Ramos (cell line): Measurements from ENCODE around the gene PLBD2.

Experiments
- in situ Hi-C: fragments of 300-500 bp; cut with MboI; formaldehyde crosslinking; loops from one replicate; pipeline ENCODE4 v1.14.3; 2022; ENCODE audit warnings: low sequenced_read_pairs; ENCODE audit not compliant: unreplicated experiment

Gene PLBD2, protein sequence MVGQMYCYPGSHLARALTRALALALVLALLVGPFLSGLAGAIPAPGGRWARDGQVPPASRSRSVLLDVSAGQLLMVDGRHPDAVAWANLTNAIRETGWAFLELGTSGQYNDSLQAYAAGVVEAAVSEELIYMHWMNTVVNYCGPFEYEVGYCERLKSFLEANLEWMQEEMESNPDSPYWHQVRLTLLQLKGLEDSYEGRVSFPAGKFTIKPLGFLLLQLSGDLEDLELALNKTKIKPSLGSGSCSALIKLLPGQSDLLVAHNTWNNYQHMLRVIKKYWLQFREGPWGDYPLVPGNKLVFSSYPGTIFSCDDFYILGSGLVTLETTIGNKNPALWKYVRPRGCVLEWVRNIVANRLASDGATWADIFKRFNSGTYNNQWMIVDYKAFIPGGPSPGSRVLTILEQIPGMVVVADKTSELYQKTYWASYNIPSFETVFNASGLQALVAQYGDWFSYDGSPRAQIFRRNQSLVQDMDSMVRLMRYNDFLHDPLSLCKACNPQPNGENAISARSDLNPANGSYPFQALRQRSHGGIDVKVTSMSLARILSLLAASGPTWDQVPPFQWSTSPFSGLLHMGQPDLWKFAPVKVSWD

DNA sequence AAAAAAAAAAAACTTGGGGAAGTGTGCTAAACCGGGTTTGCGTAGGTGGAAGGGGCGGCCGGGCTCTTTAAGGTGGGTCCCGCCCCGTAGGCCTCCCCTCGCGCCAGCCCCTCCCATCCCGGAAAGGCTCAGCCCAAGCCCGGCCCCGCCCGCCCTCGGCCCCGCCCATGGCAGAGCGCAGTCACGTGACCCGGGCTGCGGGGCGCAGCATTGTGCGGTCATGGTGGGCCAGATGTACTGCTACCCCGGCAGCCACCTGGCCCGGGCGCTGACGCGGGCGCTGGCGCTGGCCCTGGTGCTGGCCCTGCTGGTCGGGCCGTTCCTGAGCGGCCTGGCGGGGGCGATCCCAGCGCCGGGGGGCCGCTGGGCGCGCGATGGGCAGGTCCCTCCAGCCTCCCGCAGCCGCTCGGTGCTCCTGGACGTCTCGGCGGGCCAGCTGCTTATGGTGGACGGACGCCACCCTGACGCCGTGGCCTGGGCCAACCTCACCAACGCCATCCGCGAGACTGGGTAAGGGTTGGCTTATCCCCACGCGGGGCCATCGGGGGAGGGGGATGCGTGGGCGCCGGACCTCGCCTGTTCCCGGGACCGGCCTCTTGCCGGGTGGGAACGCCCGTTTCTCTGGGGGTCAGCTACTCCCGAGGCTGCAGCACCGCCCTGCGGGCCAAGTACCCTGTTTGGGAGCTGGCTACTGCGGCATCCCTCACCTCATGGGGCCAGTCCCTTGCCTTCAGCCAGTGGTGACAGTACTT lies at the start of gene PLBD2:
Gene PLBD2 (plus strand): TSS at position 207 of the 752 bp plus-strand sequence. CDS start 14 bp downstream, at position 221.
- in situ Hi-C loops: no loop called here

DNA sequence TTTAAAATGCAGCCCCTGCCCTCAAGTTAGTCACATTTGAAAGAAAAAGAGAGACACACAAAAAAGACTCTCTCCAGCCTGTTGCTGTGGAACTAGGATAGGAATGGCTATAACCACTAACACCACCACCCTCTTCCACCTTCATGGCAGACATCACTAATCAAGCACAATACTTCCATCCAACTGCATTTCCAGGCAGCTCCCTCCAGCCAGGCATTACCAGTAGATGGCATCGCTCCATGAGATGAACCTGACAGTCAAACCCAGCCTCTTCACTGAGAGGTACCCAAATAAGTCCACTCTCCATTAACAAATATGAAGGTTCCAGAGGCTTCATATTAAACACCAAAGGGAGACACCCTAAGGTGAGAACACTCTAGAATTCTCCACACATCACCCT lies 47.9 kb upstream of the PLBD2 start:
- in situ Hi-C loops: loop anchor here (10.0 kb wide), 2 partner anchors 114 to 116 kb away; partner anchors contain the start of gene SDSL

DNA sequence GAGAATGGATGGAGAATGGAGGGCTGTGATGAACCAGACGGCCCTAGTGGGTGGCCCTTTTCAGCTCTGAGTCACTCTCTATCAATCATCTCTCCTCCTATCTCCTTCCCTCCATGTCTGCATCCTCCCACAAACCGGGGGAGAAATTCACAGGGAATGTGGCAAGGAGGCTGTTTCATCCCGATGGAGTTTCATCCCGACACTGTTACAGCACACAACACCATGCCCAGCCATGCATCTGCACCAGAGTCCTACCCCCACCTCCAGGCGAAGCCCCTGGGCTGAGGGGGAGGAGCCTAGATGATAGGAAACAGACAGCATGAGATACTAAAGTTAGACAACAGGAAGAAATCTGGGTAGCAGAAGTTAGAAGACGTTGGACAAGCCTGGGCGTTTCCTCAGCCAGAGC lies 44.3 kb upstream of the PLBD2 start:
- in situ Hi-C loops: loop anchor here (10.0 kb wide), 2 partner anchors 111 to 119 kb away; partner anchors contain the start of gene SDSL

DNA sequence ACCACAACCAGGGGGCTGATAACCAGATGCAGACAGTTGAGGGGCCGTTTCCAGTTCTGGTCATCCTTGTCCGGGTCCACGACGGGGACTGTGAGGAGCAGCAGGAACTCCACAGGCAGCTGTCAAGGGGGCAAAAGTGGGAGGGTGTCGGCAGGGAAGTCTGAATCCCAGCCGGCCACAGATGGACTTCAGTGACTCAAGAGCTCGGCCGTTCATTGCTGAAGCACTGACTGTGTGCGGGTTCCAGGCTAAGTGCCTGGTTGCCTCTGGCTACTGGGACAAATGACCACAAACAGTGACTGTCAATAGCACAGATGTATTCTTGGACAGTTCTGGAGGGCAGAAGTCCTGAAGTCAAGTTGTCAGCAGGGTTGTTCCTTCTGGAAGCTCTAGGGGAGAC lies 43.0 kb upstream of the PLBD2 start:
- in situ Hi-C loops: loop anchor here (10.0 kb wide), 2 partner anchors 109 to 121 kb away; partner anchors contain the start of gene SDSL

DNA sequence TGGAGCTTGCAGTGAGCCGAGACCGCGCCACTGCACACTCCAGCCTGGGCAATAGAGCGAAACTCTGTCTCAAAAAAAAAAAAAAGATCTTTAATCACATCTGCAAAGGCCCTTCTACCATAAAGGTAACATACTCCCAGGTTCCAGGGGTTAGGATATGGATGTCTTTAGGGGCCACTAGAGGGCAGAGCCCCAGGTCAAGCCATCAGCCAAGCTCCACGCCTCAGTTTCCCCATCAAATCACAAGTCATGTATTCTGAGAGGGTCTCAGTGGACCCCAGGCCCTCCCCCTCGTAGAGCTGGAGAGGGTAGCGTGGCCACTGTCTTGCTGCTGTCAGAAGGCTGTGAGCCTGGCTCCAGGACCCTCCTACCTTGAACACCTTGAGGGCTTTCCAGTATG lies 42.2 kb upstream of the PLBD2 start:
- in situ Hi-C loops: loop anchor here (10.0 kb wide), 2 partner anchors 109 to 121 kb away; partner anchors contain the start of gene SDSL

DNA sequence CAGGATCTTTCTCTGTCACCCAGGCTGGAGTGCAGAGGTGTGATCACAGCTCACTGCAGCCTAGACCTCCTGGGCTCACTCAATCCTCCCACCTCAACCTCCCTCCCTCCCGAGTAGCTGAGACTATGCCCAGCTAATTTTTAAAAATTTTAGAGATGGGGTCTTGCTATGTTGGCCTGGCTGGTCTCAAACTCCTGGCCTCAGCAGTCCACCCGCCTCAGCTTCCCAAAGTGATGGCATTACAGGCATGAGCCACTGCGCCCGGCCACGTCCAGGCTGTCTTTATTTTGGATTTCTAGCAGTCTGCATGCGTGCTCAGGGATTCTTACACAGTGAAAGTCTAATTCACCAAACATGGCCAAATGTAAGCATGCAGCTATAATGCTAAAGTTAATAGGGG lies 41.3 kb upstream of the PLBD2 start:
- in situ Hi-C loops: loop anchor here (10.0 kb wide), 2 partner anchors 108 to 122 kb away; partner anchors contain the start of gene SDSL

DNA sequence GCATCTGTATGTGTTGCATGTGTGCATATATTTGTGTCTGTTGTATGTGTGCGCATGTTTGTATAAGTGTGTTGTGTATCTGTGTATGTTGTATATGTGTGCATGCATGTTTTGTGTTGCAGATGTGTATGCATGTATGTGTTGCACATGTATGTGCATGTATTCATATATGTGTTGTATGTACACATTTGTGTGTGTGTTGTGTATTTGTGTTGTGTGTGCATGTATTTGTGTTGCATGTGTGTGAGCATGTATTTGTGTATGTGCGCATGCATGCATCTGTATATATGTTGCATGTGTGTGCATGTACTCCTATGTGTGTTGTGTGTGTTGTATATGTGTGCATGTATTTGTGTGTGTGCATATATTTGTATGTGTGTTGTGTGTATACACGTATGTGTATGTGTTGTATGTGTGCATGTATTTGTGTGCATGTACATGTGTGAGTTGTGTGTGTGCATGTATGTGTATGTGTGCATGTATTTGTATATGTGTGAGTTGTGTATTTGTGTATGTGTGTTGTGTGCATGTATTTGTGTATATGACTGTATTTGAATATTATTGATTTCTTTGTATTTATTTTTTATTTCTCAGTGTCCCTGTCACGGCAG lies 40.2 kb upstream of the PLBD2 start:
- in situ Hi-C loops: loop anchor here (10.0 kb wide), 2 partner anchors 107 to 123 kb away; partner anchors contain the start of gene SDSL

DNA sequence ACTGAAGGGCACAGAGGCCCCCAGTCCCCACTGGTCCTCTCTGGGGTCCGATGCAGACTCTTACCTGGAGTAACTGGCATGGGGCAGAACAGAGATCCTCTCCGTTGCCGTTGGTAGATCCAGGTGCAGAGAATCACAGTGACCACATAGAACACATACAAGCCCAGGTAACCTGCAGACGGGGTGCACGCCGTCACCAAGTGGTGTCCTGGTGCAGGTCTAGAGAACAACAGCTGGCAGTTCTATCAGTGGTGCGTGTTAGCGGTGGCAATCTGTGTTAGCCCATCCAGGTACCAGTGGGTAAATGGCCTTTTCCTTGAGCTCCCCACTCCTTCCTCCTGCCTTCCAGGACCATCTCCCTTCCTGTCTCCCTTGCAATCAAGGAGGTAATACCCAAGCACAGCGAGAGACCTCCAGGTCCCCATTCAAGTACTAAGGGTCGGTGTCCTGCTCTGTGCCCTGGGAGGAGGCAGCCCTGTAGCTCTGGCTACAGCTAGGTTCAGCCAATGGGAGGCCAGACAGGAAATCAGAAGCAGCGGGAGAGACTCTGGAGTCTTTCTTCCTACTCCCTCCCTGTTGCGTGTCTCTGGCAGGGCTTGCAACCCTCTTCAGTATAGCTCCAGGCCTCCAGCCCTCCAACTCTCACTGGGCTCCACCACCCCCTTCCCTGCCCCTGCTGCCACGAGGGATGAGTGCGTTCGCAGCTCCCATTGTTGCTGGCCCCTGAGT lies 39.3 kb upstream of the PLBD2 start:
- in situ Hi-C loops: loop anchor here (10.0 kb wide), 2 partner anchors 106 to 124 kb away; partner anchors contain the start of gene SDSL

DNA sequence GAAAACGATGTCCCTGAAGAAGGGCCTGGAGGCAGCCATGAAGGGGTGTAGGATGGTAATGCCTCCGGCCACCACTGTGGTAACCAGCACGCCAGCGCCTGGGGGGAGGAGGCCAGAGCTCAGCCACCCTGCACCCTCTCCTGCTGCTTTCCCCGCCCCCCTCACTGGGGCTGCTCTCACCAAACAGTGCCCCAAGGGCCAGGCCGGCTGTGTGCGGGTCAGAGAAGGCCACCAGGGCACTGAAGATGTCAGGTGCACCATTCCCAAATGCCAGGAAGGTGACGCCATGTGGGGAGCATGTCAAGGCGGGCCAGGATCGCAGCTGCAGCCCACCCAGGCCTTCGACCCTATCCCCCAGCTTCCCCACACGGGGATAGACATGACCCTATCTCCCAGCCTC lies 38.0 kb upstream of the PLBD2 start:
- in situ Hi-C loops: no loop called here

DNA sequence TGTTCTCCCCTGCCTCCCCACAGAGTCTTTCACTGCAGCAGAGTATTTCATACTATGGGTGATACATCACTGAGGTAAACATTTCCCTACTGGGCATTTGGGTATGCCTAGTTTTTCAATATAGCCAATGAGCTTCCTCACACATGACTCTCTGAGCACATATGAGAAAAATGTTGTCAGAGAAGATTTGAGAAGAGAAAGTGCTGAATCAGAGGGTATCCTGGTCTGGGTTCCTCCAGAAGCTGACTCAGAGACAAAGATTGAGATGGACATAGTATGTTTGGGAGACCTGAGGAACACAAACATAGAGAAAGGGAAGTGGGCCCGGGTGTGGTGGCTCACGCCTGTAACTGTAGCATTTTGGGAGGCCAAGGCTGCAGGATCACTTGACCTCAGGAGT lies 36.0 kb upstream of the PLBD2 start:
- in situ Hi-C loops: no loop called here

DNA sequence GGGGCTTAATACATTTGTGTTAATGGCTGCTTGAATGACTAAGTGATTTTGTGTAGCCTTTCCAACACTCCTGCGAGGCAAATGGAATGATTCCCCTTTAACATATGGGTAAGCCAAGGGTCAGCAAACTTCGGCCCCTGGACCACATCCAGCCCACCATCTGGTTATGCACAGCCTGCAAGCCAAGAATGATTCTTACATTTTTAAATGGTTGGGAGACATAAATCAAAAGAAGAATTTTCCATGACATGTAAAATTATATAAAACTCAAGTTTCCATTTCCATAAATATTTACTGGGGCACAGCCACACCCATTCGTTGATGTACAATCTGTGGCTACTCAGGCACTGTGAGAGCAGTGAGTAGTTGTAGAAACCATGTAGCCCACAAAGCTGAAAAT lies 32.5 kb upstream of the PLBD2 start:
- in situ Hi-C loops: no loop called here

DNA sequence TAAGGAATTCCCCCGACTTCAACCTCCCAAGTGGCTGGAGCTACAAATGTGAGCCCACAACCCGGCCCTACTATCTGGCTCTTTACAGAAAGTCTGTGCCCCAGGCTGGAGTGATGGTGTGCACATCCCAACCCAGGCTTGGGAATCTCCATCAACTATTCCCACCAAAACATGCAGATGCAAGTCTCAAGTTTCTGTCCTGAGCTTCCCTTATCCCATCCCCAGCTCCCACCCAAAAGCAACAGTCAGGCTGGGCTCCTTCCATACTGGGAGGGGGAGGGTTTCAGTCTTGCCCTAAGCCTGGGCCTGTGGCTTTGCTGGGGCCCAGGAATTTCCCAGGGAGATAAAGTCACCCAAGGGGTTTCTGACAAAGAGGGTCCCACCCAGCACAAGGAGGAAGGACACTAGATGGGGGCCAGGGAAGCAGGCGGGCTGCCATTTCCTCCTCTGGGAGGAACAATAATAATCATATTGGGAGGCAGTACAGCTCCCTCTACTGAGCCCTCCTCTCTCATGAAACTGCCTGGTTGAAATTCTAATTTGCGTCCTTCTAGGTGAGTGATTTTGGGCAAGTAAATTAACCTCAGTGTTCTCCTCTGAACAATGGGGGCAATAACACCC lies 31.5 kb upstream of the PLBD2 start:
- in situ Hi-C loops: no loop called here

DNA sequence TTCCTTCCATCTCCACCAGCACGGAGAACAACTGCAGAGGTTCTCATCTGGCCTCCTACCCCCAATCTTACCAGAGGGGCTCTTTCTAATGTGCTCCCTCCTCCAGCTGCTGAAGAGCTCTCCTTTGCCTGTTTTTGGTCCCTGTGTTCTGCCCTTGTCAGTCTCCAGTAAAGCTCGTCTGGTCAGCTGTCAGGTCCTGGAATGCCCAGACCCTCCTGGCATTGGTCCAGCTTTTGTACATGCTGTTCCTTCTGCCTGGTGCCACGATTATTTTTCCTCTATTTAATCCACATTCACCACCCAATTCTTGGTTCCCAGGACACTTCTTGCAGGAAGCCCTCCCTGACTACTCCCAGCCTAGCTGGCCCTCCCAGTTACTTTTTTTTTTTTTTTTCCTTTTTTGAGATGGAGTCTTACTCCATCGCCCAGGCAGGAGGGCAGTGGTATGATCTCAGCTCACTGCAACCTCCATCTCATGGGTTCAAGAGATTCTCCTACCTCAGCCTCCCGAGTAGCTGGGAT lies 30.0 kb upstream of the PLBD2 start:
- in situ Hi-C loops: no loop called here

DNA sequence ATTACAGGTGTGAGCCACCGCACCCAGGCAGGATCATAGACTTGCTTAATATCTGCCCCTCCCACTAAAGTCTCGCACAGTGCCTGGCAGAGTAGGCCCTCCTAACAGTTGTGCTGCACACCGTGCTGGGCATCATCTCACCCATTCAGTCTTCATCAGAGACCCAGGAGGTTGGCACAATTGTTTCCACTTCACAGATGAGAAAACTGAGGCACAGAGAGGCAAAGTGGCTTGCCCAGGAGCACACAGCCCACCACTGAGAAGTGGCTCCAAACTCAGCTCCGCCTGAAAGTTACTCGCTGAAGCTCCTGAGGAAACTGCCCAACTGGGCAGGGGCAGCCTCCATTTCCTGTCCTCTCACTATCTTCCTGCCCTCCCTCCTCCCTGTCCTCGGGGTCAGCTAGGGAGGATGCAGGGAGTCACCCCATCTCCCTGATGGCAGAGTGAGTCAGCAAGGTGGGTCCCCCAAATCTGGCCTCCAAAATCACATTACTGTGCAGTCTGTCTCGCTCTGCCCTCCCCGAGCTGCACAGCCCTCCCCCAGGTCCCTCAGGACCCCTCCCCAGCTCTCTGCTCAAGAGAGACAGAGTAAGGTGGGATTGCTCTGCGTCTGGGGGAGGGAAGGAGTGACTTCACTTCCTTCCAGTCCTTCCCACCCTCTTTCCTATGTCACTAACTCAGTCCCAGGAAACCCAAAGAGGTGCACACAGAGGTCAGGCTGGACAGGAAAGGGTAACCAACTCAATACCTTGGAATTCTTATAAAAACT lies 29.2 kb upstream of the PLBD2 start:
- in situ Hi-C loops: no loop called here

DNA sequence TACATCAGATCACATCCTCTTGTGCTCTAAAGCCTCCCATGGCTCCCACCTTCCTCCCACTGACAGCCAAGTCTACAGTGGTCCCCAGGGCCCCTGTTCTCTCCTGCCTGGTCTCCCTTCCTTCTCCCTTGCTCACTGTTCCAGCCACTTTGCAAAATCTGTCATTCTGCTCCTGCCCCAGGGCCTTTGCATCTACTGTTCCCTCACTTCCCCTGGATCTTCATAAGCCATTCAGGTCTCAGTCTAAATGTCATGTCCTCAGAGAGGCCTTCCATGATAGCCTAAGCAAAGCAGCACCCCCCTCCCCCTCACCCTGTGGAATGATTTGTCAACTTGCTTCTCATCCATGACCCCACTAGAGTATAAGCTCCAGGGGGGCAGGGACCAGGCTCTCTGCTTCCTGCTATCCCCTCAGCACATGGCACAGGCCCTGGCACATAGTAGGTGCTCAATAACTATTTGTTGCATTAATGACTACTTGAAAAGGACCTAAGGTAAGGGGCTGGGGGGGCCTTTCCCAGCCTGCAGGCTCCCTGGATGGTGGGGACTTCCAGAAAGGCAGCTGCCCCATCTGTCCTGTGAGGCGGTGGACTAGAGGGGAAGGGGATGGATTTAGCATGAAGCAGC lies 28.5 kb upstream of the PLBD2 start:
- in situ Hi-C loops: no loop called here

DNA sequence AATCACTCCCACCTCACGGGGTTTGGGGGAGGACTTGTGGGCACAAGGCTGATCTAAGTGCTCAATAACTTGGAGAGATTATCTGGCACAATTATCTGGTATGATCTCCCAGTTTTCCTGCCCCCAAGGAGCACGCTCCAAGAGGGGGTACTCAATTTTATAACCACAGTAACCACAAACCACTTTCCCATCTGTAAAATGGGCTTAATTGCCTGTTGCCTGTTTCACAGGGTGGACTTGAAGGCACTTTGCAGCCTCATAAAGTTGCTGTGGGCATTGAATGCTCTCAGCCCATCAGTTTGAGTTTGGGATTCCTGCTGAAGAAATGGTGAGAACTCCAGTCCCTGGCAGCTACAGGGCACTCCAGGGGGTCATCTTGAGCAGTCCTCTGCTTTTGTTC lies 27.9 kb upstream of the PLBD2 start:
- in situ Hi-C loops: no loop called here

DNA sequence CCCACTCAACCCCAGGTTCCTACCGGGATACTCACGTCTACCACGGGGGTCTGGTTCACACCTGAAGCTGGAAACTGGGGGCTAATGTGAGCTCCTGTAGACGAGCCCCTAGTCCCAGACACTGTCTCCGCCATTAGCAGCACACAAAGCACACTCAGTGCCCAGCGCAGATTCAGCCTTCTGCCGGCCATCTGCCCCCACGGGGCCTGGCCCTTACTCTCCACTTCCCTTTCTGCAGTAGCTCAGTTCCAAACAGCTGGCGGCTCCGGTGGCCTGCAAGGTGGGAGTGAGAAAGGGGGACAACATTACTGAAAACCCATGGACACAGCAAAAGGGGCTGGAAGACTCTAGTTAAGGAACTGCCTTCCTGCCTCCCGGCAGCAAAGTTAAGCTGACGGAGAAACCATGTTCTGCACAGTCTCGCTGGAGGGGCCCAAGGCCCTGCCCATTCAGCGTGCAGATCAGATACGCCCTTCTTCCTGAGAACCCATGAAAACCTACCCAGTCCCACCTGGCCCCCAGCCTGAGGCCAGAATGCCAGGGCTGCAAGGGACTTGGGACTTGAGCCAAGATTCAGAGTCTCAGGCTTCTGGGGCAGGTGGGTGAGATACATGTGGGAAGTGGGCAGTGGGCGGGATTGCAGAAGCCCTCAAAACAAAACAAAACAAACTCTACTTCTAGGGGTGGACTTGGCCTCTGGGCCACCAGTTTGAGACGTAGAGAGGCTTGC lies 25.5 kb upstream of the PLBD2 start:
- in situ Hi-C loops: no loop called here
